Heart left ventricle (tissue), 16 donors: Measurements from ENCODE around the gene TRIM3. TPM values are rescaled to one million over a fixed set of nuclear protein-coding genes. Genes with fewer than 3 reads are reported as not detected.
A peak's percentile ranks its signal among the peaks of the same experiment; 100 is the strongest.

Experiments
- ATAC-seq, 4 donors: fragments of 200-7000 bp; cut with Tn5 transposase; one replicate each; pipeline ENCODE4 v1.9.1; 2020 to 2022; ENCODE audit warnings: moderate library complexity in 4 of 4, mild to moderate bottlenecking in 3 of 4, moderate number of reproducible peaks in 1 of 4
- DNase-seq, 5 donors: peaks; one replicate each; pipeline ENCODE4 v3.0.0-alpha.2; 2020
- H3K27ac ChIP-seq, 12 donors: fragments of 200-600 bp; sonication (generic) in 4 of 12; one replicate each; pipeline versions ENCODE4 v1.5.0 to v1.8.0; 2016 to 2022; ENCODE audit warnings: mild to moderate bottlenecking in 2 of 12
- H3K27me3 ChIP-seq, 9 donors: fragments of 200-600 bp; sonication (generic) in 2 of 9; one replicate each; pipeline versions ENCODE4 v1.5.1 to v1.8.0; 2016 to 2022; ENCODE audit warnings: mild to moderate bottlenecking in 3 of 9
- H3K36me3 ChIP-seq, 9 donors: fragments of 200-600 bp; sonication (generic) in 2 of 9; one replicate each; pipeline versions ENCODE4 v1.5.0 to v1.8.0; 2018 to 2022; ENCODE audit warnings: mild to moderate bottlenecking in 2 of 9
- H3K4me1 ChIP-seq, 12 donors: fragments of 200-600 bp; sonication (generic) in 4 of 12; one replicate each; pipeline versions ENCODE4 v1.5.0 to v1.8.0; 2016 to 2022; ENCODE audit warnings: mild to moderate bottlenecking in 3 of 12
- H3K4me3 ChIP-seq, 12 donors: fragments of 200-600 bp; sonication (generic) in 4 of 12; one replicate each; pipeline versions ENCODE4 v1.5.0 to v1.8.0; 2017 to 2022; ENCODE audit warnings: mild to moderate bottlenecking in 9 of 12, moderate library complexity in 4 of 12
- H3K9me3 ChIP-seq, 12 donors: fragments of 200-600 bp; sonication (generic) in 4 of 12; one replicate each; pipeline versions ENCODE4 v1.5.0 to v1.8.0; 2016 to 2022; ENCODE audit warnings: mild to moderate bottlenecking in 1 of 12
- POLR2A ChIP-seq, 2 donors: fragments of 450-650 bp; IDR thresholded peaks; one replicate each; pipeline ENCODE4 v1.6.1; 2017; ENCODE audit warnings: antibody characterized with exemption in 2 of 2, mild to moderate bottlenecking in 2 of 2, moderate library complexity in 2 of 2
- WGBS, 4 donors: extraction: QIAGEN DNeasy Blood & Tissue Kit in 2 of 4; methylation state at CpG; one replicate each; pipeline versions ENCODE4 v1.1.5 to v1.1.7; 2013 to 2018; 5-methylcytosine and 5-hydroxymethylcytosine counted together
- intact Hi-C, 10 donors: fragments of 100-400 bp; cut with DNase I; formaldehyde crosslinking; loops; one replicate each; pipeline versions ENCODE4 v1.11.1 to v1.14.2; 2022
- polyA plus RNA-seq, 2 donors: library from polyadenylated mRNA; stranded (reverse); fragments of 200-250 nt; gene quantifications; one replicate each; pipeline ENCODE4 v1.2.3, GENCODE V29; 2013
- total RNA-seq, 9 donors: library from RNA; depleted of rRNA in 2 of 9; stranded (reverse); fragments of >200 nt in 2 of 9; fragmentation: NEBNext Ultra II Directional in 3 of 9; extraction: Animal tissue kit (Norgen Biotek cat#: 25700) in 3 of 9; gene quantifications; one replicate each; pipeline versions ENCODE4 v1.1.0 to v1.2.4, GENCODE V29; 2016 to 2023
- TF ChIP-seq, protein P1 (sequence below), 12 donors: fragments of 200-600 bp; sonication (generic) in 4 of 12; IDR thresholded peaks; one replicate each; pipeline versions ENCODE4 v1.5.0 to v1.8.0; 2018 to 2022; ENCODE audit warnings: antibody characterized with exemption in 12 of 12, mild to moderate bottlenecking in 5 of 12
- donor health status: ischemic (EF 13 %, LVEDD 7.1; RV severe dilation, severe dysfunction).
- donor health status: healthy with polysubstance abuse.
- donor health status: DM: no; HTN: yes; CAD: no.
- donor health status: DM: no; HTN: no; CAD: no.
- donor health status: ischemic (EF 25% LVEDD 6.9; RV normal size, moderate dysfunction).
- donor health status: ischemic (EF 25% LVEDD 5.7; RV mildly dilated, moderate dysfunction).
- donor health status: healthy.
- donor health status: DM: yes; HTN: yes; CAD: no.
- donor health status: ischemic (EF 35%, LVEDD 5.7; RV mildly dilated, moderate dysfunction).
- donor health status: nonischemic (EF 11% LVEDD 7.7; RV severe dilation, severe dysfunction).
- donor health status: DM: yes; HTN: yes; CAD: no.
- donor health status: PGD.
- donor health status: ischemic (EF 29% LVEDD 5.4; RV normal size, mild dysfunction).
- donor health status: nonischemic (EF 23%, LVEDD 6.1; RV moderate dilation, normal function).

TRIM3 gene
- total and polyA plus RNA-seq, 11 donors: 7.7 to 18.8 (median 10.4) TPM

GRCh38 chr11:6415797-6416196, 57.9 kb downstream of the TRIM3 start:
- ATAC-seq (no peak), DNase-seq (no peak)
- Histone ChIP-seq H3K9me3 (no peaks in the 10 kb centered on the region), H3K27me3 (peaks cover 0 to 7% (median 0%) of the 10 kb centered on the region in 9 donors), H3K4me3 (no peak overlapping the region), H3K4me1 (peaks cover 0 to 40% (median 14%) of the 10 kb centered on the region in 12 donors), H3K36me3 (peaks cover 0 to 7% (median 2%) of the 10 kb centered on the region in 9 donors), H3K27ac (no peak overlapping the region)
- intact Hi-C loops: loop anchor here in 2 of 10 donors (5.0 kb wide), 2 partner anchors 33 to 67 kb away; partner anchors contain the start of genes ARFIP2 (in 1 of the 2) and TIMM10B (in 1 of the 2)
- WGBS, 4 donors: 62 to 73% (median 68%) methylated on average over 6 of the region's 6 CpGs
- TF ChIP-seq POLR2A (IDR thresholded peaks at IDR 0.05): no peak
- TF ChIP-seq, protein P1, sequence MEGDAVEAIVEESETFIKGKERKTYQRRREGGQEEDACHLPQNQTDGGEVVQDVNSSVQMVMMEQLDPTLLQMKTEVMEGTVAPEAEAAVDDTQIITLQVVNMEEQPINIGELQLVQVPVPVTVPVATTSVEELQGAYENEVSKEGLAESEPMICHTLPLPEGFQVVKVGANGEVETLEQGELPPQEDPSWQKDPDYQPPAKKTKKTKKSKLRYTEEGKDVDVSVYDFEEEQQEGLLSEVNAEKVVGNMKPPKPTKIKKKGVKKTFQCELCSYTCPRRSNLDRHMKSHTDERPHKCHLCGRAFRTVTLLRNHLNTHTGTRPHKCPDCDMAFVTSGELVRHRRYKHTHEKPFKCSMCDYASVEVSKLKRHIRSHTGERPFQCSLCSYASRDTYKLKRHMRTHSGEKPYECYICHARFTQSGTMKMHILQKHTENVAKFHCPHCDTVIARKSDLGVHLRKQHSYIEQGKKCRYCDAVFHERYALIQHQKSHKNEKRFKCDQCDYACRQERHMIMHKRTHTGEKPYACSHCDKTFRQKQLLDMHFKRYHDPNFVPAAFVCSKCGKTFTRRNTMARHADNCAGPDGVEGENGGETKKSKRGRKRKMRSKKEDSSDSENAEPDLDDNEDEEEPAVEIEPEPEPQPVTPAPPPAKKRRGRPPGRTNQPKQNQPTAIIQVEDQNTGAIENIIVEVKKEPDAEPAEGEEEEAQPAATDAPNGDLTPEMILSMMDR (IDR thresholded peaks at IDR 0.05): no peak

DNA sequence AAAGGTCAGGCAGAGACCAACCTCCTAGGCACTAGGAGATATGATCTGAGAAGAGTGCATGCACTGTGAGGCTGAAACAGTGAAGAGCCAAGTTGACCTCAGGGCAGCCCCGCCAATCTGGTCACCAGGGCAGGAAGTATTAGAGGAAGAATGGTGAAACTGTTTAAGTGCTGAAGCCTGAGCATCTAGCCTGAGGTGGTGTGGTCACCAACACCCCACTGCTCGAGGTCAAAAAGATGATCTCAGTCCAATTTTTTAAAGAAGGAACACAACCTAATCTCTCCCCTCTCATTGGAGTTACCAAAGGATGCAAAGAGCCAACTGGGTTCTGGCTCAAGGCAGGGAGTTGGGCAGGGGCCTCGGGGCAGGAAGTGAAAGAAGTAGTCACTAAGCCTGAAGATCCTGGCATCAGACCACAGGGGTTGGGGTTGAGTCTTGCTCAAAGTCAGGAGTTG, 58.8 kb downstream of the TRIM3 start:
- ATAC-seq (no peak), DNase-seq (no peak)
- peaks cover 0 to 3% (median 0%) of the 10 kb centered on the region in 9 donors for H3K27me3 ChIP-seq
- 67 to 83% (median 77%) methylated on average over 3 of the region's 3 CpGs for WGBS, 4 donors
- no peak for TF ChIP-seq POLR2A (IDR thresholded peaks at IDR 0.05)
- TF ChIP-seq, protein P1 (IDR thresholded peaks at IDR 0.05): no peak
- H3K27ac ChIP-seq: no peak overlapping the region
- H3K9me3 ChIP-seq: no peaks in the 10 kb centered on the region
- no peak overlapping the region for H3K4me3 ChIP-seq
- H3K36me3 ChIP-seq: peaks cover 0 to 16% (median 11%) of the 10 kb centered on the region in 9 donors
- H3K4me1 ChIP-seq: peaks cover 0 to 37% (median 12%) of the 10 kb centered on the region in 12 donors
- intact Hi-C loops: loop anchor here in 2 of 10 donors (5.0 kb wide), 2 partner anchors 33 to 67 kb away; partner anchors contain the start of genes ARFIP2 (in 1 of the 2) and TIMM10B (in 1 of the 2)

DNA sequence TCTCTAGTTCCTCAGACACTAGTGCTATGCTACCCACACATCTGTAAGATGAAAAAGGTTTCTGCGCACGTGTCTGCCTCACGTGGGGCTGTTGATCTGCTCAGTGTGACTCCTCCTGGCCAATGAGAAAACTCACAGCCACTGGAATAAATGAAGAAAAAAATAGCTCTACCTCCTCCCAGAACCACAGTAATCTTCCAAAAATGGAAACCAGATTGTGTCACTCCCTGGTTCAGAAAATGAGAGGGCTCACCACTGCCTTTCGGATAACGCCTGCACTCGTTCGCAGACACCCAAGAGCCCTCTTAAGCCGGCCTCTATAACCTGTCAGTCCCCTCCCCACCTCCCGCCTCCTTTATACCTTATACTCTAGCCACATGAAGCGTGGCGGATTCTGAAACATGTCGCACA, 59.9 kb downstream of the TRIM3 start:
- DNase-seq: no peak
- H3K36me3 ChIP-seq: peaks cover 0 to 27% (median 22%) of the 10 kb centered on the region in 9 donors
- no peak overlapping the region for H3K27ac ChIP-seq
- 80 to 85% (median 81%) methylated on average over 12 of the region's 12 CpGs for WGBS, 4 donors
- H3K27me3 ChIP-seq: peaks cover 0 to 3% (median 0%) of the 10 kb centered on the region in 9 donors
- TF ChIP-seq, protein P1 (IDR thresholded peaks at IDR 0.05): no peak
- TF ChIP-seq POLR2A (IDR thresholded peaks at IDR 0.05): no peak
- ATAC-seq: no peak
- no peaks in the 10 kb centered on the region for H3K9me3 ChIP-seq
- no peak overlapping the region for H3K4me3 ChIP-seq
- intact Hi-C loops: no loop called here
- peaks cover 0 to 32% (median 8%) of the 10 kb centered on the region in 12 donors for H3K4me1 ChIP-seq

DNA sequence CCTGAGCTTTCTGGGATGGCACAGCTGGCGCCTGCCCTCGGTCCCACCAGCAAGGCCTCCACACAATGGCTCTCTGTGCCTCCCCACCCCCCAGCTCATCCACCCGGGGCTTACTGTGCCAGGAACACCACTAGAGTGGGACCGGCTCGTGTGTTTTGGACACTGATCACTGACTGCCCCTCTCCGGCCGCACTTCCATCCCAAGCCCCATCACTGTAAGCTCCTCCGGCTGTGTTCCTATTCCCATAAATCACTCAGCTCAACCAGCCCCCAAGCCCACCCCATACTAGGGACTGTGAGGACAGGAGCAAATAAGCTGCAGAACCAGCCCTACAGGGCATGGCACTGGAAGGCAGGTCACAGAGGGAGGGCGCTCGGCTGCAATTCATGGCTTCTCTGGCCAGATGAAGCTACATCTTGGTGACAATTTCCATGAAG, 62.1 kb downstream of the TRIM3 start:
- TF ChIP-seq POLR2A (IDR thresholded peaks at IDR 0.05): no peak
- TF ChIP-seq, protein P1 (IDR thresholded peaks at IDR 0.05): no peak
- no peaks in the 10 kb centered on the region for H3K27me3 ChIP-seq
- WGBS, 4 donors: 92 to 95% (median 93%) methylated on average over 9 to 10 of the region's 10 CpGs
- peaks cover 0 to 19% (median 0%) of the 10 kb centered on the region in 12 donors for H3K4me1 ChIP-seq
- H3K4me3 ChIP-seq: no peak overlapping the region
- H3K36me3 ChIP-seq: peaks cover 0 to 36% (median 23%) of the 10 kb centered on the region in 9 donors
- H3K27ac ChIP-seq: no peak overlapping the region
- no peaks in the 10 kb centered on the region for H3K9me3 ChIP-seq
- intact Hi-C loops: no loop called here
- ATAC-seq: peak in 1 of 4 donors; percentile 21
- no peak for DNase-seq
